HL-60 (cell line): ENCODE data around the gene KANSL3.

Experiments
- POLR2AphosphoS5 ChIP-seq: IDR thresholded peaks from 2 replicates; pipeline ENCODE4 v1.6.1; 2012; ENCODE audit warnings: low read depth
- TF ChIP-seq, protein P1 (sequence below): IDR thresholded peaks from one replicate; pipeline ENCODE4 v1.5.1; 2011; ENCODE audit warnings: low read length, control low read depth, inconsistent platforms; ENCODE audit not compliant: insufficient read depth

DNA sequence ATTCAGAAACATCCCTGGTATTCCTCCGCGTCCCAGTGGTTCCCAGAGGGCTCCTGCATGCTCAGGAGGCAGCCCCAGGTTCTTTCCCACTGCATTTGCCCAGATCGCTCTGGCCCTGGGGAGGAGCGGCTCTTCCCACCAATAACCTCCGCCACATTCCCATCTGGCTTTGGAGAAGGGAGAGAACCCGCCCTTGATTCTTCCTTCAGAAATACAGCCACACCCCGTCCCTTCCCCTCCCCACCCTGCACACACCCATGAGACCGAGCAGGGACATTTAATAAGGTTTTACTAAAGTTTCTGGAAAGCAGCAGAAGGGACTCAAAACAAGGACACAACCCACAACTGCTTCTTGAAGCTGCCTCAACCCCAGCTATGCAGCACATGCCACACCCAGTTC is 79.6 kb downstream of the KANSL3 start:
- TF ChIP-seq, protein P1, sequence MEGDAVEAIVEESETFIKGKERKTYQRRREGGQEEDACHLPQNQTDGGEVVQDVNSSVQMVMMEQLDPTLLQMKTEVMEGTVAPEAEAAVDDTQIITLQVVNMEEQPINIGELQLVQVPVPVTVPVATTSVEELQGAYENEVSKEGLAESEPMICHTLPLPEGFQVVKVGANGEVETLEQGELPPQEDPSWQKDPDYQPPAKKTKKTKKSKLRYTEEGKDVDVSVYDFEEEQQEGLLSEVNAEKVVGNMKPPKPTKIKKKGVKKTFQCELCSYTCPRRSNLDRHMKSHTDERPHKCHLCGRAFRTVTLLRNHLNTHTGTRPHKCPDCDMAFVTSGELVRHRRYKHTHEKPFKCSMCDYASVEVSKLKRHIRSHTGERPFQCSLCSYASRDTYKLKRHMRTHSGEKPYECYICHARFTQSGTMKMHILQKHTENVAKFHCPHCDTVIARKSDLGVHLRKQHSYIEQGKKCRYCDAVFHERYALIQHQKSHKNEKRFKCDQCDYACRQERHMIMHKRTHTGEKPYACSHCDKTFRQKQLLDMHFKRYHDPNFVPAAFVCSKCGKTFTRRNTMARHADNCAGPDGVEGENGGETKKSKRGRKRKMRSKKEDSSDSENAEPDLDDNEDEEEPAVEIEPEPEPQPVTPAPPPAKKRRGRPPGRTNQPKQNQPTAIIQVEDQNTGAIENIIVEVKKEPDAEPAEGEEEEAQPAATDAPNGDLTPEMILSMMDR = no peak
- no peak for TF ChIP-seq POLR2AphosphoS5
